Muscle of arm (tissue), 12 donors: ENCODE results near the gene ASIC2. TPM values are rescaled to one million over a fixed set of nuclear protein-coding genes. Genes with fewer than 3 reads are reported as not detected.

Source experiments
- DNase-seq: peaks from one replicate; pipeline ENCODE4 v3.0.0-alpha.2; 2013
- polyA plus RNA-seq, 12 donors: library from polyadenylated mRNA; unstranded; fragments of 120-200 nt; gene quantifications; one replicate each; pipeline ENCODE4 v1.2.1, GENCODE V29; 2013; ENCODE audit not compliant: insufficient read length in 12 of 12

Gene ASIC2
- polyA plus RNA-seq, 12 donors, result 0.08 to 0.79 (median 0.25) TPM; not detected in 3

GRCh38 chr17:33116021-33116551 lies 177.0 kb downstream of the ASIC2 start:
- no peak for DNase-seq

GRCh38 chr17:33115366-33115765 lies 177.7 kb downstream of the ASIC2 start:
- DNase-seq, result peak; percentile 40

- peak; percentile 38 for DNase-seq
These were observed 179.1 kb downstream of the ASIC2 start for GRCh38 chr17:33113991-33114370.

GRCh38 chr17:33113276-33113990 lies 179.7 kb downstream of the ASIC2 start:
- DNase-seq, result peak; percentile 85

DNA sequence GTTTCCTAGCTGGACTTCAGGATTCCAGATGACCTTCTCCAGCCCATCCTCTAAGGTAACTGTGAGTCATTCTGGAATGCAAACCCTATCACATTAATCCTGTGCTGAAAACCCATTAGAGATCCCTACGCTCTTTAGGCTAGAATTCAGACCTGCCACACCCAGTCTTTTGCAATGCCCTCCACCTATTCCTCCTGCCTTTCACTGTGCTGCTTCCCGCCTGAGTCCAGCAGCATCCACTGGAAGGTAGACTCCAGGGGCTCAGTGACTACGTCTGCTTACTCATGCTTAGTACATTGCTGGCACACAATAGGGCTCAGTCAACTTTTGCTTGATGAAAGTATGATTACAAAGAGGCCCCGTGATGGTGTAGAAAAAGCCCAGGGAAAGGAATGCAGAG lies 180.3 kb downstream of the ASIC2 start:
- DNase-seq, result no peak

DNA sequence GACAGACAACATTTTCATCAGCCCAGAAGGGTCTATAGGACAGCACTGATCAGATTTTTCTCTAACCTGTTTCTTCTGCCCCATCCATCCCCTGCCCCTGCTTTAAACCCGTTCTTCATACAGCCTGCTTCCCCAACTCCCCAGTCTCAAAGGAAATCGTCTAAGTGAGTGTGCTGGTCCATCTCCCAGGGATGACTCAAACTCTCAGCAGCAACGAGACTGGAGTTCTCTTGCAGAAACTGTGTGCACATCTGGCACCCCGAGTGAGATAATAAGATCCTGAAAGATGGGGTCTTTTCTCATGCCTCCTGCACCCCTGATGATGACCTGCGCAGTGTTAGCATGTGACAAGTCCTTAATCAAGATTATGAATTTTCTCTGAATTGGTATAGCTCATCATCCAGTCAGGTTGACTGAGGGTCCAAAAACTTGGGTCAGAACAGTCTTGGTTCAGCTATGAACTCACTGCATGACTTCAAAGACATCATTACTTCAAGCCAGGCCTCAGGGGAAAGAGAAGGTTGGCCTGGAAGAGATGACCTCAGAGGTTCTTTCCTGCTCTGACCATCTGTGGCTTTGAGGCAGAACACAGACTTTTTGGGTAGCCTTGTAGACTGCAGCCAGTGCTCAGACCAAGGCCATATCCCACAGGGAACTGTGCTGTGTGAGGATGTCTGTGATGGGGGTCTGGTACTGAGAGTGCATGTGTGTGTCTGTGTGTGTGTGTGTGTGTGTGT lies 183.6 kb downstream of the ASIC2 start:
- DNase-seq, result no peak

DNA sequence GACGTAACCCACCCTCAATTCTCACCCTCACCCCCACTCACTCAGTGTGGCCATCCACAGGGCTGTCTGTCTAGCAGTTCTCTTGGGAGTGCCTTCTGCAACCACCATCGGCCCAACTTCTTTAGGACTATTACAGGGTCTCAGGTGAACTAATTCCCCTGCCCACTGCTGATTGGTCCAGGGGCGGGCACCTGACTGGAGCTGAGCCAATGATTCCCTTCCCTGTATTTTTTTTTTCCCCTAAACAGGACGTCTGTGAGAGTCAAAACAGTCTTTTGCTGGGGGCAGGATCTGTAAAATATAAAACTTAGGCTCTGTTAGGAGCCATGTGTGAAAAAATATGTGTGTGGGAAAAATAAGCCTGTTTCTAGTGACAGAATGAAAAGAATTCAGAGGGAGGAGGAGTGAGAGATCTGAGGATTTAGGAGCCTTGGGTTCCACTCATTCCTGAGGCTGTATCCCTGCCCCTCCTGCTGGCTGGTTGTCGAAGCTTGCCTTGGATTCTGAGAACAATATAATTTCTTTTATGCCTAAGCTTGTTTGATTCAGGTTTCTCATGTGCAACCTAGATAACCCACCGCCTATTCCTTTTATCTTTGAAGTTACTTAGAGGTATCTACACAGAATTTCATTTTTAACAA lies 186.4 kb downstream of the ASIC2 start:
- no peak for DNase-seq

GRCh38 chr17:33105911-33106310 lies 187.2 kb downstream of the ASIC2 start:
- DNase-seq, result no peak

- no peak for DNase-seq
These were observed 193.2 kb downstream of the ASIC2 start for GRCh38 chr17:33099906-33100305.

GRCh38 chr17:33099252-33099651 lies 193.8 kb downstream of the ASIC2 start:
- DNase-seq, result no peak

- no peak for DNase-seq
These were observed 195.7 kb downstream of the ASIC2 start for GRCh38 chr17:33097411-33097810.

DNA sequence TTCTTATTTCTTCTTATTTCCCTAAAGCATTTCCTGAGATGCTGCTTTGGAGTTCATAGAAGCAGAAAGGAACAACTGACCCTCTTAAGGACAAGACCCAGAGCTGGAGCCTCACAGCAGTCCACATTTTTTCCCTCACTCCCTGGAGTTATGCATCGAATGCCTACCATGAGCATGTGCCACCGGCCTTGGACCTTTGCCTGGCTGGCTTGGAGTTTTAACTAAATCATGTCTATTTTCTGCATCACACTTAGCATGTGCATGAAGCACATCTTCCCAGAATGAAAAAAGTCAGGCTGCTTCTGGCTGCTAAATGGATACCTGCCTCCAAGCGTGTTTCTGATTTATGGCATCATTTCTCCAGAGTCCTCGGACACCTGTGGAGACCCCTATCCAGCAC lies 196.9 kb downstream of the ASIC2 start:
- DNase-seq, result no peak

DNA sequence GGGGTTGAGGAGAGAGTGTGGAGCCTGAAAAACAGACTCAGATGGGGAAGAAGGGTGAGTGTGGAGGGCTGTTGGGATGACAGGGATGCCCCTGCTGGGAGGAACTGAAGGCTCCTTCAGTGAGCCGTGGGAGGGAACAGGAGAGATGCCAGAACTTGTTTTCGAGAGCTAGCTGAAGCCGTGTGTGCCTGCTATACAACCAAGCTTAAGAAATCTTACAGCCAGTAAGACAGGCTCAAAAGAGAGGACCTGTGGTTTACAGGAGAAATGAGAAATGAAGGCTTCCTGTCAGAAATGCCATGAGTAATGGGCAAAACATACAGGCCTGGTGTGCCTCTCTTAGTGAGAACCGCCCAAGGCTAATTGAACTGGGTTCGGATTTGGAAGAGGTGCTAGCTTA lies 201.8 kb downstream of the ASIC2 start:
- no peak for DNase-seq

GRCh38 chr17:33090806-33091205 lies 202.3 kb downstream of the ASIC2 start:
- DNase-seq, result no peak

DNA sequence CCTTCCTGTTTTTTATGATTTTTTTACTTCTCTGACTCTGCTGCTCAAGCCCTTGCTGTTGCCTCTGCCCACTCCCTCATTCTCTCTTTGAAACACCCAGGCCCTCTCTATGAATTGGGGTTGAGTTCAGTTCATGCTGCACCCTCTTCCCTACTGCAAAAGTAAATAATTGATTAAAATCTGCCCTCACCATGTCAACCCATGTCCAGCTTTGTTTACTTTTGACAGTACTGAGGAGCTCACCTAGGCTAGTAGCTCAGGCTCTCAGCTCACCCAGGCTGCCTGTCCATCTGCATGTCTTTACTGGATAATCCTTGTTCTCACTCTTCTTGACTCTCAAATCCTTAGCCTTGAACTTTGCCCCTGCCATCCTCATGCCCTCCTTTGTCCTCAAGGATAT lies 206.2 kb downstream of the ASIC2 start:
- DNase-seq, result no peak

GRCh38 chr17:33086041-33086440 lies 207.1 kb downstream of the ASIC2 start:
- DNase-seq, result no peak

- DNase-seq, result no peak
These were observed 207.8 kb downstream of the ASIC2 start for GRCh38 chr17:33085256-33085655.

DNA sequence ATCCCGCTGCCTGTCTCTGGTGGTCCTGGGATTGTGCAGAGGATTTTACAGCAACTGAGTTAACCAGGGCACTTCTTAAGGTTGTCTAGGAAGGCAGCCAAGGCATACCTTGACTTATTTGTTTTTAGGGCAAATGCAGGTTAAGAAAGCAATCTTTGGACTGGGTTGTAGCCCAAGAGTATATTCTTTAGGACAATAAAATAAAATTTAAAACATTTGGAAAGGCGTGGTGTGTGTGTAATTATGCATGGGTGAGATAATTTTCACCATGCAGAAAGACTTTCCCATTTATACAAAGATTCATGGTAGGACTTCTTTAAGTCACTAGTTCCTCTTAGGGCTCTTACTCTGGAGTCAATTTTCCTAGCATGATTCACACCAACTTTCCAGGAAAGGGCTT lies 208.3 kb downstream of the ASIC2 start:
- no peak for DNase-seq

DNA sequence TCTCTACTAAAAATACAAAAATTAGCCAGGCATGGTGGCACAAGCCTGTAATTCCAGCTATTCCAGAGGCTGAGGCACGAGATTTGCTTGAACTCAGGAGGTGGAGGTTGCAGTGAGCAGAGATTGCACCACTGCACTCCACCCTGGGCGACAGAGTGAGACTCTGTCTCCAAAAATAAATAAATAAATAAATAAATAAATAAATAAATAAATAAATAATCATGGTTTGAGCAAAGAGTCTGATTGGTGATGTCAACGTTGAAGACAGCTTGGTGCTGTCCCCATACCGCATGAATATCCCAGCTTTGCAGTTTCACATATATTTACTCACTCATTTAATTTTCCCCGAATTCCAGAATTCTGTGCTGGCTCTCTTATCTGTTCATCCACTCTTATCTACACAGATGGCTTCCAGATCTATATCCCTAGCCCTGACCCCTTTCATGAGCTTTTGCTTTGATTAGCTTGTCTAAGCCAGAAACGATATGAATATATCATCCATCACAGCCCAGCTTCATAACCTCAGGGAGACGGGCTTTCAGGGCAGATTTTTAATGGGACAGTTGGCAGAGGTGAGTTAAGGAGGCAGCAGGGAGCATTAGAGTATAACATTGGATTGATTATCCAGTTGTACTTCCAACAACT lies 210.4 kb downstream of the ASIC2 start:
- no peak for DNase-seq

- DNase-seq, result no peak
These were observed 213.0 kb downstream of the ASIC2 start for GRCh38 chr17:33080091-33080490.

GRCh38 chr17:33079201-33079600 lies 213.9 kb downstream of the ASIC2 start:
- DNase-seq, result no peak

DNA sequence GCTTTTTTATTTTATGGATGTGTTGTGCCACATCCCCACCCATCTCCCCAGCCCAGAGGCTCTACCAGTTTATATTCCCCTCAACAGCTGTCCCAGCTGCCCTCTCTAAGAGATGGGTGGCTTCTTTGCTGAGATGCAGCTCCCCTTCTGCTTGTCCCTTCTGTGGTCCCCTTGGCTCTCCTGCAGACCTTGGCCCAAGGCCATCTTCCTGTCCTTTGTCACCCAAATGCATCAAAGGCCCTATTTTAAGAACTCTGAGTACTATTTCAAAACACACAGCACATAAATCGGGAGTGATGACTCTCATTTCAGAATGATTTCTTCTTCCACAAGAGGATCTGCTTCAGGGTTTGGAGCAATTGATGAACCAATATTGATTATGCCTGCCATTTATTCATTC lies 216.1 kb downstream of the ASIC2 start:
- DNase-seq, result no peak
